IMR-90 (cell line): Measurements from ENCODE around the gene POLR3GL. TPM values are rescaled to one million over a fixed set of nuclear protein-coding genes. Genes with fewer than 3 reads are reported as not detected.

Experiments used
- ATAC-seq: fragments of 200-7000 bp; cut with Tn5 transposase; 2 replicates; pipeline ENCODE4 v1.9.1; 2020; ENCODE audit warnings: low read depth, mild to moderate bottlenecking, moderate library complexity
- BruUV-seq: library from RNA; stranded (reverse); fragments of 400-500 nt; replicated peaks from 2 replicates; lab custom pipeline; 2021; lab: Mats Ljungman, UMichigan
- CTCF ChIA-PET: fragments of 300-600 bp; formaldehyde crosslinking; extraction: SDS; loops from one replicate; lab custom pipeline; 2021; ENCODE audit warnings: antibody characterized with exemption; lab: Yijun Ruan, JAX
- POLR2A ChIA-PET: fragments of 300-600 bp; sonication (Branson Sonifier 250); formaldehyde crosslinking; loops from one replicate; lab custom pipeline; 2022; ENCODE audit warnings: antibody characterized with exemption; ENCODE audit not compliant: unreplicated experiment; lab: Charles Lee
- DNase-seq: peaks from one replicate; pipeline ENCODE4 v3.0.0; 2013
- H2AFZ ChIP-seq: replicated peaks from 2 replicates; pipeline ENCODE3; 2013; ENCODE audit warnings: low read length, mild to moderate bottlenecking; ENCODE audit not compliant: poor library complexity
- H2AK5ac ChIP-seq: 2 replicates; pipeline ENCODE4 v1.6.1; 2013; ENCODE audit warnings: low read depth, low read length, inconsistent platforms
- H2AK9ac ChIP-seq: replicated peaks from 2 replicates; pipeline ENCODE3; 2013; ENCODE audit warnings: mild to moderate bottlenecking, low read depth, low read length, moderate library complexity; ENCODE audit not compliant: poor library complexity
- H2BK120ac ChIP-seq: 2 replicates; pipeline ENCODE4 v1.6.1; 2013; ENCODE audit warnings: low read depth, low read length, inconsistent platforms
- H2BK15ac ChIP-seq: 3 replicates; pipeline ENCODE4 v1.6.1; 2013; ENCODE audit warnings: low read depth, low read length, inconsistent platforms
- H2BK20ac ChIP-seq: 2 replicates; pipeline ENCODE4 v1.6.1; 2013; ENCODE audit warnings: low read depth, mild to moderate bottlenecking, inconsistent platforms, low read length, moderate library complexity
- H2BK5ac ChIP-seq: 2 replicates; pipeline ENCODE4 v1.6.1; 2013; ENCODE audit warnings: mild to moderate bottlenecking, low read depth, low read length, inconsistent platforms; ENCODE audit not compliant: poor library complexity, severe bottlenecking
- H3K14ac ChIP-seq: replicated peaks from 2 replicates; pipeline ENCODE4 v1.6.1; 2013; ENCODE audit warnings: low read depth, low read length, inconsistent platforms
- H3K18ac ChIP-seq: 2 replicates; pipeline ENCODE4 v1.6.1; 2013; ENCODE audit warnings: low read depth, low read length, control low read depth
- H3K23ac ChIP-seq: 2 replicates; pipeline ENCODE4 v1.6.1; 2013; ENCODE audit warnings: low read depth, low read length, inconsistent platforms
- H3K27ac ChIP-seq: 2 replicates; pipeline ENCODE4 v1.5.1; 2013; ENCODE audit warnings: mild to moderate bottlenecking, control low read depth, low read length; ENCODE audit not compliant: insufficient read depth
- H3K27me3 ChIP-seq: 2 replicates; pipeline ENCODE4 v1.6.1; 2013; ENCODE audit warnings: low read length; ENCODE audit not compliant: control insufficient read depth, insufficient read depth
- H3K36me3 ChIP-seq: 2 replicates; pipeline ENCODE4 v1.6.1; 2013; ENCODE audit warnings: low read length, mixed read lengths; ENCODE audit not compliant: control insufficient read depth, insufficient read depth
- H3K4ac ChIP-seq: 2 replicates; pipeline ENCODE4 v1.6.1; 2013; ENCODE audit warnings: low read depth, low read length, inconsistent platforms
- H3K4me1 ChIP-seq: 2 replicates; pipeline ENCODE4 v1.6.1; 2013; ENCODE audit warnings: low read length, mixed read lengths; ENCODE audit not compliant: control insufficient read depth, insufficient read depth
- H3K4me2 ChIP-seq: 2 replicates; pipeline ENCODE4 v1.6.1; 2013; ENCODE audit warnings: low read depth, mild to moderate bottlenecking, control low read depth, low read length, moderate library complexity
- H3K4me3 ChIP-seq: 2 replicates; pipeline ENCODE4 v1.5.1; 2013; ENCODE audit warnings: low read depth, mild to moderate bottlenecking, control low read depth, low read length, moderate library complexity; ENCODE audit not compliant: insufficient read depth
- H3K56ac ChIP-seq: 2 replicates; pipeline ENCODE4 v1.6.1; 2013; ENCODE audit warnings: low read length, inconsistent platforms; ENCODE audit not compliant: insufficient read depth; ENCODE audit errors: extremely low read depth
- H3K79me1 ChIP-seq, 2 experiments: 2 replicates each; pipeline ENCODE4 v1.6.1; 2013; ENCODE audit warnings: low read length in 2 of 2, inconsistent platforms in 1 of 2, low read depth in 1 of 2
- H3K9ac ChIP-seq: 2 replicates; pipeline ENCODE4 v1.6.1; 2013; ENCODE audit warnings: low read depth, low read length, control low read depth
- H3K9me1 ChIP-seq: 2 replicates; pipeline ENCODE4 v1.6.1; 2013; ENCODE audit warnings: low read length, inconsistent platforms; ENCODE audit not compliant: insufficient read depth
- H3K9me3 ChIP-seq: 2 replicates; pipeline ENCODE4 v1.6.1; 2013; ENCODE audit warnings: low read length; ENCODE audit not compliant: control insufficient read depth, insufficient read depth
- H4K20me1 ChIP-seq: 2 replicates; pipeline ENCODE4 v1.6.1; 2013; ENCODE audit warnings: low read length, inconsistent platforms; ENCODE audit not compliant: insufficient read depth
- H4K5ac ChIP-seq: 2 replicates; pipeline ENCODE4 v1.6.1; 2013; ENCODE audit warnings: mild to moderate bottlenecking, low read depth, low read length, control low read depth
- H4K8ac ChIP-seq, 2 experiments: 2 replicates each; pipeline ENCODE4 v1.6.1; 2013; ENCODE audit warnings: low read depth in 2 of 2, low read length in 2 of 2, control low read depth in 1 of 2, inconsistent platforms in 1 of 2
- H4K91ac ChIP-seq: 2 replicates; pipeline ENCODE4 v1.6.1; 2013; ENCODE audit warnings: low read depth, low read length, inconsistent platforms; ENCODE audit not compliant: insufficient read depth
- BHLHE40 ChIP-seq: fragments of 150-350 bp; IDR thresholded peaks from 2 replicates; pipeline ENCODE4 v1.6.1; 2016; ENCODE audit warnings: mild to moderate bottlenecking, low read depth, low read length
- MAZ ChIP-seq: IDR thresholded peaks from 2 replicates; pipeline ENCODE4 v1.6.1; 2012; ENCODE audit warnings: low read depth, mild to moderate bottlenecking, low read length, improper control_type of control experiment, moderate library complexity, borderline replicate concordance
- POLR2A ChIP-seq: IDR thresholded peaks from 2 replicates; pipeline ENCODE4 v1.6.1; 2012; ENCODE audit warnings: mild to moderate bottlenecking, low read depth, low read length
- RFX5 ChIP-seq: IDR thresholded peaks from 2 replicates; pipeline ENCODE4 v1.8.0; 2012; ENCODE audit warnings: low read depth, mild to moderate bottlenecking, low read length, moderate library complexity
- WGBS, 2 experiments: methylation state at CpG; one replicate each; pipeline versions ENCODE4 v1.1.5 to v1.1.7; 2013; ENCODE audit warnings: missing lambda C conversion rate in 2 of 2; ENCODE audit not compliant: insufficient read length in 1 of 2; ENCODE audit errors: extremely low coverage in 2 of 2; 5-methylcytosine and 5-hydroxymethylcytosine counted together
- dilution Hi-C: fragments of 300-500 bp; cut with HindIII; formaldehyde crosslinking; loops from one replicate; pipeline ENCODE4 v1.14.3; 2018; ENCODE audit warnings: low sequenced_read_pairs; ENCODE audit not compliant: unreplicated experiment
- in situ Hi-C: fragments of 300-500 bp; cut with MboI; formaldehyde crosslinking; loops from 3 replicates; pipeline ENCODE4 v1.14.3; 2019; ENCODE audit warnings: low sequenced_read_pairs, inconsistent platforms, mixed read lengths
- intact Hi-C: fragments of 100-400 bp; cut with micrococcal nuclease; formaldehyde crosslinking; loops from 2 replicates; pipeline ENCODE4 v1.10.0; 2022
- polyA plus RNA-seq, 3 experiments: library from polyadenylated mRNA; depleted of rRNA; stranded (reverse); fragments of >200 nt; gene quantifications; 2 replicates each; pipeline ENCODE4 v1.2.3, GENCODE V29; 2012; ENCODE audit warnings: low replicate concordance in 1 of 3
- total RNA-seq: library from RNA; depleted of rRNA; stranded (reverse); fragments of >200 nt; gene quantifications from 2 replicates; pipeline ENCODE4 v1.2.3, GENCODE V29; 2012

The POLR3GL gene
- total and polyA plus RNA-seq, 2 of the 4 experiments (the other 2 are of a cell fraction): 7.9 to 16.3 TPM

DNA sequence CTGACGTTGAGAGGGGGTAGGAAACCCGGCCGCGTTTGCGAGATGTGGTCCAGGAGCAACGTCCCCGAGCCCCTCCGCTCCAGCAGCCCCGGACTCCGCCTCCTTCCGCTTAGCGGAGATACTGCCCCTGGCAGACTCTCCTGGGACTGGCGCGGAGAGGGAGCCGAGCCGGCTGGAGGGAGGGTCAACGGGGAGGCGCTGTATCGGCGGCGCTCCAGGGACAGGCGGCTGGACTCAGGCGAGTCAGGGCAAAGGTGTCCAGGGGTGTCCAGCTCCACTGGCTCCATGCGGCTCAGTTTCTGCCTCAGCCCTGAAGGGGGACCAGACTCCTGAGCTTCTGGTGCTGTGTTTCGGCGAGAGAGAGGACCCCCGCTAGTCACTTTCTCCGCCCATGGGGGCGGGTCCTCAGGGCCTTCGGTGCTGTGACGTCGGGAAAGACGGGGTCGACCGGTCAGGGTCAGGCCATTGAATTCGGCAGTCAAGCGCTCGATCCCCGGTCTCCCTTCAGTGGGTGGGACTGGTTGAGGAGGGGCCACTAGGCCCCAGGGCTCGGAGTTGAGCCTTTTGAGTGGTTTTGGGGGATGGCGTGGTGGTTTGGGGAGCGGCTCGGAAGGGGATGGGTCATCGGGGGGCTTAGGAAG lies 3.9 kb upstream of the POLR3GL start:
- peak overlapping the region; percentile 93 for H2AFZ ChIP-seq
- no peaks in the 10 kb centered on the region for H3K9me3 ChIP-seq
- H3K4me3 ChIP-seq: peak overlapping the region; percentile 91
- peak overlapping the region; percentile 3; the same call in 1 of the 3 replicates for H2BK15ac ChIP-seq
- peak overlapping the region; percentile 72 for H4K5ac ChIP-seq
- peaks cover 30% of the 10 kb centered on the region for H3K4me1 ChIP-seq
- 0% methylated on average over 5 of the region's 44 CpGs; no CpG with 5 or more reads in 1 of the 2 experiments for WGBS, 2 experiments
- ATAC-seq (peak; percentile 44), DNase-seq (peak; percentile 51)
- intact Hi-C loops: no loop called here
- H4K20me1 ChIP-seq: peaks cover 4% of the 10 kb centered on the region; the same call in 1 of the 2 replicates
- in situ Hi-C loops: no loop called here
- H3K23ac ChIP-seq: peak overlapping the region; percentile 91
- peak overlapping the region; percentile 51; the same call in 1 of the 2 replicates for H4K91ac ChIP-seq
- no peaks in the 10 kb centered on the region for H3K27me3 ChIP-seq
- H2AK5ac ChIP-seq: peak overlapping the region; percentile 82
- H3K27ac ChIP-seq: peak overlapping the region; percentile 88
- H3K79me1 ChIP-seq: peaks cover 8 to 58% of the 10 kb centered on the region in 2 experiments; a peak in 3 of 4 replicates
- H3K56ac ChIP-seq: no peak overlapping the region; the same call in 1 of the 2 replicates
- no peaks in the 10 kb centered on the region for H3K36me3 ChIP-seq
- POLR2A ChIA-PET: no interaction called here
- H3K18ac ChIP-seq: peak overlapping the region; percentile 83
- H2BK20ac ChIP-seq: no peak overlapping the region
- peak overlapping the region; percentile 70; the same call in 1 of the 2 replicates for H2BK120ac ChIP-seq
- TF ChIP-seq MAZ (no peak), POLR2A (0 out of 2 replicates have a peak, but pooled peaks have one; percentile 37), BHLHE40 (no peak), RFX5 (no peak)
- no TSS peak for BruUV-seq
- CTCF ChIA-PET: interaction anchor here (0.5 kb wide), 1 partner anchor 156 kb away, joined by 3 read pairs; no protein-coding TSS in a partner anchor
- H4K8ac ChIP-seq: peak overlapping the region; percentile 69 to 90; a peak in 3 of 4 replicates
- H3K4me2 ChIP-seq: peak overlapping the region; percentile 84
- peak overlapping the region; percentile 87 for H2AK9ac ChIP-seq
- dilution Hi-C loops: no loop called here
- H3K4ac ChIP-seq: peak overlapping the region; percentile 44
- peak overlapping the region; percentile 64 for H2BK5ac ChIP-seq
- H3K9me1 ChIP-seq: peaks cover 14% of the 10 kb centered on the region
- peak overlapping the region; percentile 91 for H3K9ac ChIP-seq
- peak overlapping the region; percentile 41 for H3K14ac ChIP-seq
